Astrocyte of the spinal cord (primary cell): ENCODE measurements around the gene SLC11A1.

Experiments used
- DNase-seq: peaks from one replicate; pipeline ENCODE4 v3.0.0; 2011; ENCODE audit warnings: low read depth, low spot score
- H3K4me3 ChIP-seq: 2 replicates; pipeline ENCODE4 v1.5.1; 2011; ENCODE audit warnings: low read depth, mild to moderate bottlenecking, low read length, moderate library complexity
- CTCF ChIP-seq: IDR thresholded peaks from 2 replicates; pipeline ENCODE4 v1.5.1; 2012; ENCODE audit warnings: low read depth, mild to moderate bottlenecking, low read length, inconsistent platforms
- in situ Hi-C: cut with HindIII; loops from 2 replicates; pipeline ENCODE4 v1.10.0; 2017; ENCODE audit warnings: low sequenced_read_pairs

Gene SLC11A1

GRCh38 chr2:218354850-218355443 lies 27.1 kb upstream of the SLC11A1 start:
- in situ Hi-C loops = no loop called here
- H3K4me3 ChIP-seq = no peak overlapping the region
- DNase-seq = no peak
- no peak for TF ChIP-seq CTCF

- no peak for TF ChIP-seq CTCF
- no peak overlapping the region for H3K4me3 ChIP-seq
- in situ Hi-C loops = no loop called here
- DNase-seq = no peak
Observed at GRCh38 chr2:218357236-218358177, 24.6 kb upstream of the SLC11A1 start.

GRCh38 chr2:218360453-218360852 lies 21.6 kb upstream of the SLC11A1 start:
- in situ Hi-C loops = no loop called here
- H3K4me3 ChIP-seq = no peak overlapping the region
- DNase-seq = no peak
- TF ChIP-seq CTCF = no peak

- in situ Hi-C loops = no loop called here
- no peak for DNase-seq
- no peak overlapping the region for H3K4me3 ChIP-seq
- TF ChIP-seq CTCF = no peak
Observed at GRCh38 chr2:218362606-218363005, 19.5 kb upstream of the SLC11A1 start.

- in situ Hi-C loops = no loop called here
- no peak for TF ChIP-seq CTCF
- DNase-seq = no peak
- no peak overlapping the region for H3K4me3 ChIP-seq
Observed at GRCh38 chr2:218363736-218364135, 18.3 kb upstream of the SLC11A1 start.

GRCh38 chr2:218364196-218364595 lies 17.9 kb upstream of the SLC11A1 start:
- no peak overlapping the region for H3K4me3 ChIP-seq
- TF ChIP-seq CTCF = no peak
- in situ Hi-C loops = no loop called here

More at GRCh38 chr2:218364196-218364595, 17.9 kb upstream of the SLC11A1 start:
- no peak for DNase-seq
